Measurements from ENCODE around the gene DEDD.

DNA sequence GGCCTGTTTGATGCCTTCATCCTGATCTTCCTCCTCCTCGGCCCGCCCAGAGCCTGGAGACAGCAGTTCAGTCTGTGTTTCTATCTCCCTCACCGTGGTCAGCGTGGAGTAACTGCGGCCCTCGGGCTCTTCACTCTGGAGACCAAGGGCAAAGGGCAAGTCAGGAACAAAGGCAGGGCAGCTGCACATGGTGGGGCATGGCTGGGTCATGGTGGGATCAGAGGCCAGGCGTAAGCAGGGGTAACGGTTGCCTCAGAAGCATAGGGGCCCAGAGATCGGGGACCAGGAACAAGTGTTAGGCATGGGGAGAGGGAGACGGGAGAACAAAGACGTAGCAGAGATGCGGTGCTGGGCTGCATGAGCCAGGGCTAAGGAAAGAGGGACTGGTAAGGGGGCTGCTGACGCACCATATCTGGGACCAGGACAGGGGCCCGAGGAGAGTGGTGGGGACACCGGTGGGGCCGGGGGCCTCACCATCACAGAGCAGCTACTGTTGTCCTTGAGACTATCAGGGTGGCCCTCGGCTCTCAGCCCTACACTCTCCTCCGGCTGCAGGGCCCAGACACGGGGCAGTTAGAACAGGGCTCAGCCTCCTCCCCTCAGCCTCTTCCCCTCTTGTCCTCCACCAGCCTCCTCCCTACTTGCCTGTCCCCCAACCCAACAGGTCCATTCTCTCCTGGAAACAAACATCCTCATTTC is 59.6 kb downstream of the DEDD start:
- no peak for TF ChIP-seq POLR2A (IDR thresholded peaks at IDR 0.05; ENCODE audit: extremely low read depth, insufficient read length)
- TF ChIP-seq, protein P1, sequence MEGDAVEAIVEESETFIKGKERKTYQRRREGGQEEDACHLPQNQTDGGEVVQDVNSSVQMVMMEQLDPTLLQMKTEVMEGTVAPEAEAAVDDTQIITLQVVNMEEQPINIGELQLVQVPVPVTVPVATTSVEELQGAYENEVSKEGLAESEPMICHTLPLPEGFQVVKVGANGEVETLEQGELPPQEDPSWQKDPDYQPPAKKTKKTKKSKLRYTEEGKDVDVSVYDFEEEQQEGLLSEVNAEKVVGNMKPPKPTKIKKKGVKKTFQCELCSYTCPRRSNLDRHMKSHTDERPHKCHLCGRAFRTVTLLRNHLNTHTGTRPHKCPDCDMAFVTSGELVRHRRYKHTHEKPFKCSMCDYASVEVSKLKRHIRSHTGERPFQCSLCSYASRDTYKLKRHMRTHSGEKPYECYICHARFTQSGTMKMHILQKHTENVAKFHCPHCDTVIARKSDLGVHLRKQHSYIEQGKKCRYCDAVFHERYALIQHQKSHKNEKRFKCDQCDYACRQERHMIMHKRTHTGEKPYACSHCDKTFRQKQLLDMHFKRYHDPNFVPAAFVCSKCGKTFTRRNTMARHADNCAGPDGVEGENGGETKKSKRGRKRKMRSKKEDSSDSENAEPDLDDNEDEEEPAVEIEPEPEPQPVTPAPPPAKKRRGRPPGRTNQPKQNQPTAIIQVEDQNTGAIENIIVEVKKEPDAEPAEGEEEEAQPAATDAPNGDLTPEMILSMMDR (IDR thresholded peaks at IDR 0.05; ENCODE audit: low read depth, low read length) = no peak
- TF ChIP-seq MYC (IDR thresholded peaks at IDR 0.05; ENCODE audit: low read depth, low read length) = no peak
- TF ChIP-seq, protein P2, sequence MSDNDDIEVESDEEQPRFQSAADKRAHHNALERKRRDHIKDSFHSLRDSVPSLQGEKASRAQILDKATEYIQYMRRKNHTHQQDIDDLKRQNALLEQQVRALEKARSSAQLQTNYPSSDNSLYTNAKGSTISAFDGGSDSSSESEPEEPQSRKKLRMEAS (IDR thresholded peaks at IDR 0.05; ENCODE audit: low read depth, low read length) = no peak

All from NB4 (cell line).